ENCODE data around the gene MYOZ3. TPM values are rescaled to one million over a fixed set of nuclear protein-coding genes. Genes with fewer than 3 reads are reported as not detected.

Gene MYOZ3
- total RNA-seq, 1 experiment from 2014 or later = not detected

DNA sequence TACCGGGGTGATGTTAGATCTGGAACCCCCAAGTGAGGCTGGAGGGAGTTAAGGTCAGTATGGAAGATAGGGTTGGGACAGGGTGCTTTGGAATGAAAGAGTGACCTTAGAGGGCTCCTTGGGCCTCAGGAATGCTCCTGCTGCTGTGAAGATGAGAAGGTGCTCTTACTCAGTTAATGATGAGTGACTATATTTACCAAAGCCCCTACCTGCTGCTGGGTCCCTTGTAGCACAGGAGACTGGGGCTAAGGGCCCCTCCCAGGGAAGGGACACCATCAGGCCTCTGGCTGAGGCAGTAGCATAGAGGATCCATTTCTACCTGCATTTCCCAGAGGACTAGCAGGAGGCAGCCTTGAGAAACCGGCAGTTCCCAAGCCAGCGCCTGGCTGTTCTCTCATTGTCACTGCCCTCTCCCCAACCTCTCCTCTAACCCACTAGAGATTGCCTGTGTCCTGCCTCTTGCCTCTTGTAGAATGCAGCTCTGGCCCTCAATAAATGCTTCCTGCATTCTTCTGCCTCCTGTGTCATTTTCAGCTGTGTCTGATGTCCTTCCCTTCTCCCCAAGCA, 2.3 kb upstream of the MYOZ3 start:
- no peak for DNase-seq (ENCODE audit: low read depth)

DNA sequence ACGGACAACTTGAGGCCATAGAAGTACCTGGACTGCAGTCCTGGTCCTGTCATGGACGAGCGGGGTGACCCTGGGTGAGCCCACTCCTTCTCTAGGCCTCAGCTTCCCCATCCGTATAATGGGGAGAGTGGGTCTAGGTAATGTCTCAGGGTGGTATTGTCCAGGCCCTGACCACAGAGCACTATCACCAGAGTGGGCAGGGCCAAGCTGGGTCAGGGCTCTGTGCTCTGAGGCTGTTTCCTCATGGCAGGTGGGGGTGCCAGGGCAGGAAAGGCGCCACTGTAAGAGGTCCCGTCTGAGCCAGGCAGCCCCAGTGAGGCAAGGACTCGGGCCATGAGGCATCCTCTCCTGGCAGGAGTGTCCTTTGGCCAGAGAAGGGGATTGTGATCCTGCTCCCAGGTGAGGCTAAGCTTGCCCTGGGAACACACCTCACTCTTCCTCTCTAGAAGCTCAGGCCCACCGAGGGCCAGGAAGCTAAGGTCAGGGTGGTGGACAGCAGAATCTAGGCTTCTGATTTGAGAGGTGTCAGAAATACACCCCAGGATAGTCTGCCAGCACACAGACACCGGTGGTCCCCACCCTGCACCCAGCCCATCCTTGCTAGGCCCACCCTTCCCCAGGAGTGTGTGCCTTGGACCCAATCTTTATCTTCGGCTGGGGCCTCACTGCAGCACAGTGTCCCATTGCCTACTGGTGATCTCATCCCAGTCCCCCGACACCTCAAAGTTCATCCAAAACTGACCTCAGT, 1.5 kb upstream of the MYOZ3 start:
- DNase-seq (ENCODE audit: low read depth) = no peak

DNA sequence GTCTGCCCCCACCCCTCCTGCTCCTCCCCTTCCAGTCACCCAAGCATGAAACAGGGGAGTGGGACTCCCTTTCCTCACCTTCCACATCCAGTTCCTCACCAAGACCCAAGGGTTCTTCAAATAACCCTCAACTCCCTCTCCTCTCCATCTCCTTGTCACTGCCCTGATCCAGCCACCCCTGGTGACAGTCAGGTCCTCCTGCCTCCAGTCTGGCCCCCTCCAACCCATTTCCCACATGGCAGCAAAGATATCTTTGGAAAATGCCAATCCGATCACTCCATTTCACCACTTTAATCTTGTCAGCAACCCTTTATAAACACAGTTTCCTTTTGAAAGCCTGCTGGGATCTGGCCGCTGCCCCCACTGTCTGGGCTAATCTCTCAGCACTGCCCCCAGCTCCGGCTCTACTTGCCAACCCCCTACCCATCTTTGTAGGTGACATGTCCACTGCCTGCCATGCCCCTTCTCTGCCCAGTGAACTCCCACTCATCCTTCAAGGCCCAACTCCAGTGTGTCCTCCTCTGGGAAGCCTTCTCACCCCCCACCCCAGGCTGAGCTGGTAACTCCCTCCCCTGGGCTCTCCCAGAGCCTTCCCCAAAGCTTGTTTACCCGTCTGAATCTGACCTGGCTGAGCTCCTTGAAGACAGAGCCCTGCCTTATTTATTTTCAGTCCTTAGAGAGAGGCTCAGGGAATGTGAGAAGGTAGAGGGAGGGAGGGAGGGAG, 781 bp upstream of the MYOZ3 start:
- no peak for DNase-seq (ENCODE audit: low read depth)

- no peak for DNase-seq (ENCODE audit: low read depth)
These were observed 958 bp downstream of the MYOZ3 start for GRCh38 chr5:150661821-150662596.

DNA sequence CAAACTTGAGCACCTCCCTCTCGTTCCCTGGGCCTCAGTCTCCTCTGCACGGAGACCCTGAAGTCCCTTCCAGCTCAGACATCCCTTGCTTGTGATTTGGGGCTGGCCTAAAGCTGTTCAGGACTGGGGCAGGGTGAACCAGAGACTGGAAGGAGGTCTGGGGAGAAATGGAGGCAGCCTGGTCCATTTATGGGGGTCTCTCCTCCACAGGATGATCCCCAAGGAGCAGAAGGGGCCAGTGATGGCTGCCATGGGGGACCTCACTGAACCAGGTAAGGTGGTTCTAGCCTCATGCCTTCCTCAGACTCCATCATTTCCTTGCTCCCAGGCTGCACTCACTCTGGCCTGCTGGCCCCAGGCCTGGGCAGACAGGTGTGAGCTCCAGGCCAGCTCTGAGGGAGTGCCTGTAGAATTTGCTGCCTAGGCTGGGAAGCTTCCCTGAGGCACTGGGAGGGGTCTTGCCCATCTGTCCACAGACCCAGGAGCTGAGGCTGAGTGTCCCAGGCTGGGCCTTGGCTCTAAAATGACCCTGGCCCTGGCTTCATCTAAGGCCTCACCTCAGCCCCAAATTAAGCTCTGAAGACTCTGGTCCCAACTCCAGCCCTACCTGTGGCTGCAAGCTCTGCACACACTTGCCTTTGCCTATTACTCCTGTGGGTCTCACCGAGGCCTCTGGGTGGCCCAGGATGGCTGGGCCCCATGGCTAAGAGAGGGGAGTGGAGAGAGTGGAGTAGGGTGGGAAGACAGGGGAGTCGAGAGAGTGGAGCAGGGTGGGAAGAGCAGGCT, 1.9 kb downstream of the MYOZ3 start:
- DNase-seq (ENCODE audit: low read depth) = no peak

DNA sequence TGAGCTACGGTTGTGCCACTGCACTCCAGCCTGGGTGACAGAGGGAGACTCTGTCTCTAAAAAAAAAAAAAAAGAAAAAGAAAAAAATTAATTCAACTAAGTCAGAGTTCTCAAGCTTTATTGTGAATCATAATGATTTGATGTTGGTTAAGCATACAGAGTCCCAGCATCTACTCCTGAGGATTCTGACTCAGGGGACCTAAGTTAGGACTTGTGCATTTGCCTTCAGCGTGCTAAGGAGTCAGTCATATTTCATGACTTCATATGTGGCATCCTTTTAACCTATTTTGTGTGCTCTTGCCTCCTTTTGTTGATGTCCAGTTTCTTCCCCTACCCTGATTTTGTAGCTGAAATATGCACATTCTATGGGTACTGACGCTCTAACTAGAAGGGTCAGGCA, 2.9 kb downstream of the MYOZ3 start:
- DNase-seq (ENCODE audit: low read depth) = no peak

DNA sequence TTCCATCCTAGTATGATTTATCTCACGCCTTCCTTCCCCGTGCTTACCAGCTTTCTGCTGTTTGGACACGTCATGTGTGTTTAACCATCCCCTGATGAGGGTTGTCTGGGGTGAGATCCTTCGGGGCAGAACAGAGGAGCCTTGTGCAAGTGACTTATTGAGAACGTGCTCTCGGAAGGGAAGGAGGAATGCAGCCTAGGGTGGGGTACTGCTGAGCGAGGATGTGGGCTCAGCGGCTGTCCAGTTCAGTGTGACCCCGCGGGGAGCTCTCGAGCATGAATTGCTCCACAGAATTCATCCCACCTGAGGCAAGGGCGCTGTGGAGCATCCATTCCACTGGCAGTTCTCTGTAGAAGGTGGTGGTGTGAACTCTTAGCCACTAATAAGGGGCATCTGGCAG, 4.0 kb downstream of the MYOZ3 start:
- peak; percentile 78 for DNase-seq (ENCODE audit: low read depth)

DNA sequence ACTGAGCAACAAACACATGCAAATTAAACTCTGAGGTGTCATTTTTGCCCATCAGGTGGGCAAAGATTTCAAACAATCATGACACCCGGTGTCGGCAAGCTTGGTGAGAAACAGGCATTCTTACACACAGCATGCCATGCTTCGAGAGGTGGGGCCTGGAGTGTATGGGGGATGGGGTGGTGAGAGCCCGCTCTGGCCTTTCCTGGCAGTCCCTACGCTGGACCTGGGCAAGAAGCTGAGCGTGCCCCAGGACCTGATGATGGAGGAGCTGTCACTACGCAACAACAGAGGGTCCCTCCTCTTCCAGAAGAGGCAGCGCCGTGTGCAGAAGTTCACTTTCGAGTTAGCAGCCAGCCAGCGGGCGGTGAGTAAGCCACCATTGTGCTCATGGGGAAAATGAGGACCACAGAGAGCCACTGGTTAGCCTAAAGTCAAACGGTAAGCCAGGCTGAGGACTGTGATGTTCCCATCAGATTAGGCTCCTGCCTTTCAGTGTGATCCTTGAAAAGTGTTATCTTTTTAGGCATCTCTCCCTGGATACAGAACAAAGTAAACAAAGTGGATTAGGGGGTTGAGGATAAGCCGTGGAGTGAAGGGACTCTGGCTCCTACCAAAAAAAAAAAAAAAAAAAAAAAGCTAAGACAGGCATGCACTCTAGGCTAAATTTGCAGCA, 9.4 kb downstream of the MYOZ3 start:
- DNase-seq (ENCODE audit: low read depth) = no peak

- no peak for DNase-seq (ENCODE audit: low read depth)
These were observed 9.9 kb downstream of the MYOZ3 start for GRCh38 chr5:150670948-150671310.

GRCh38 chr5:150671509-150672236, 10.6 kb downstream of the MYOZ3 start:
- DNase-seq (ENCODE audit: low read depth) = no peak

DNA sequence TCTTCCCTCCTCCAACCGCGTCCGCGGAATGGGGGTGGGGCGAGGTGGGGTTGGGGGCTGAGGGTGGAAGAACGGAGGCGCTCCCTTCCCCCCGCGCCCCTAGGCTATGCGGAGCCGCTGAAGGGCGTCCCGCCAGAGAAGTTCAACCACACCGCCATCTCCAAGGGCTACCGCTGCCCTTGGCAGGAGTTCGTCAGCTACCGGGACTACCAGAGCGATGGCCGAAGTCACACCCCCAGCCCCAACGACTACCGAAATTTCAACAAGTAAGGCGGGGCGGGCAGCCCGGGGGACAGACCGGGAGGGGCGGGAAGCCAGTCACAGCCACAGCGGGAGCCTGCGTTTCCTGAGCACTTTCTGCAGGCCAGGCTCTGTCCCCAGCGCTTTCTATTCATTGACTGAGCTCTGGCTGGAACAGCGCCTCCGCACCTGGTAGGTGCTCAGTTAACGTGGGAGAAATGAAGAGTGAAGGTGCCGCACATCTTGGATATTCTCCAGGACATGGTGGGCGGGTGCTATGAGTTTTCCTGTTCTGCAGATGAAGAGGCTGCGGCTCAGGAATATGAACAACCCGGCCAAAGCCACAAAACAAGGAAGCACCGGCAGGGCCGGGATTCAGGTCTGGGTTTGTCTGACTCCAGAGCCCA, 11.3 kb downstream of the MYOZ3 start:
- no peak for DNase-seq (ENCODE audit: low read depth)

DNA sequence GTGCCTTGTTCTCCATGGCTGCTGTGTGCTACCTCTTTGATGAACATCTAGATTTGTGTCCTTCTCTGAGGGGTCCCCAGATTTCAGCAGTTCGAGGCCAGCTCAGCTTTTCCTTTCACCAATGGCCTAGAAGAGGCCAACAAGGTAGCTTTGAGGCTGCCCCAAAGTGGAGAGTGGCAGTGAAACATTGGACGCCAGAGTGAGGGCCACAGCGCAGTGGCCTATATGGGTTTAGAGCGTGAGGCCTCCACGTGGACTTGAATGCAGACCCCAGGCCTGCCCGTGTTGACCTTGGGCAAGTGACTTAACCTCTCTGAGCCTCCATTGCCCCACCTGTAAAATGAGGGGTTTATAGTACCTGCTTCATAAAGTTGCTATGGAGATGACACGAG, 11.8 kb downstream of the MYOZ3 start:
- DNase-seq (ENCODE audit: low read depth) = no peak

- DNase-seq (ENCODE audit: low read depth) = no peak
These were observed 13.3 kb downstream of the MYOZ3 start for GRCh38 chr5:150674341-150674821.

DNA sequence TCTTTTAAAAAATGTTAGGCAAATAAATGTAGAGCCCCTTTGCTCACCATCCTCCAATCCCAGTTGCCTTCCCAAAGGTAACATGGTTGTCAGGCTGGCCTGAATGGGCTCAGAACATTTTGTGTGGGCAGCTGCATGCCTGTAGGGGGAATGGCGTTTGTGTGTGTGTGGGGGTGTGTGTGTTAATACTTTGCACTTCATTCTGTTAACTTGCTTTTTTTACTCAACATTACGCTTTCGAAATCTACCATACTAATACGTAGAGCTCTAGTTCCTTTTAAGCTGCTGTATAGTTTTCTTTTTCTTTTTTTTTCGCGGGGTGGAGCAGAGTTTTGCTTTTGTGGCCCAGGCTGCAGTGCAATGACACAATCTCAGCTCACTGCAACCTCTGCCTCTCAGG, 14.0 kb downstream of the MYOZ3 start:
- DNase-seq (ENCODE audit: low read depth) = no peak

GRCh38 chr5:150676578-150676977, 15.5 kb downstream of the MYOZ3 start:
- DNase-seq (ENCODE audit: low read depth) = no peak

GRCh38 chr5:150689120-150689519, 28.1 kb downstream of the MYOZ3 start:
- no peak for DNase-seq (ENCODE audit: low read depth)

- no peak for DNase-seq (ENCODE audit: low read depth)
These were observed 29.7 kb downstream of the MYOZ3 start for GRCh38 chr5:150690760-150691159.

DNA sequence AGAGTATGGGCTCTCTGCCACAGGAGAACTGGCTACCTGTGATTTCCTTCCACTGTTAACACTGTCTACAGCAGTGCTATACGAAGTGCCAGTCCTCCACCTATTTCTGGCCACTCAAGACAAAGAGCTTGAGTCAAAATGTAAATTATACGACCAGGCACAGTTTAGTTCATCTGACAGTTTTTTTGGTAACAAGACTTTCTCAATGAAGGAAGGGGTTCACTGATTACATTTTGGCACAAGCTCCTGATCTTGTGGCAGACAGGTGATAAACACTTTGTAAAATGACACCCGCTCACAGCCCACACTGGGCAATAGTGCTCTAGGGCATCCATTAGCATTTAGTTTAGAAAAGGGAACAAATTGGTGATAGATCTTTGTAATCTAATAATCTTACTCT, 31.2 kb downstream of the MYOZ3 start:
- DNase-seq (ENCODE audit: low read depth) = no peak

DNA sequence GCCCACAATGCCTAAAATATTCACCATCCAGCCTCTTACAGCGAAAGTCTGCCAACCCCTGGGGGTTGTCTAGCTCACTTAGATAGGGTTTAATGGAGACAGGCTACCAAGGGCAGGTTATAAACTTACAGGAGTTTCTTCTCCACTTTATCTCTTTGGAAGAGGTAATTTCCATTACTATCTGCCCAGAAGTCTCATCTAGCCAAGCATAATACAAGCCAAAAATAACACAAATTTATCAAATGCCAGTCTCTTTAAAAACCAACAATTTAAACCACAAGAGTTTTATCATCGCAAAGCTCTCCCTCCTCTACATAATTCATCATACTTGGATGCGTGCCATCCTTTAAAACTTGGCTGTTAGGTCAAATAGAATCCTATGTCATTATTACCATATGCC, 33.6 kb downstream of the MYOZ3 start:
- no peak for DNase-seq (ENCODE audit: low read depth)

Data from HT1080 (cell line).